ENCODE measurements around the gene MINDY2. TPM values are rescaled to one million over a fixed set of nuclear protein-coding genes. Genes with fewer than 3 reads are reported as not detected.

The MINDY2 gene
- total RNA-seq, 2 experiments from 2014 or later, result 12.0 to 16.9 TPM

- Mint-ChIP-seq H3K9me3 (ENCODE audit: low read depth) (no peaks in the 10 kb centered on the region), H3K36me3 (peaks cover 17% of the 10 kb centered on the region), H3K4me1 (peaks cover 49% of the 10 kb centered on the region), H3K27ac (no peak overlapping the region), H3K4me3 (no peak overlapping the region), H3K27me3 (no peaks in the 10 kb centered on the region)
- CTCF ChIA-PET, result interaction anchor here (0.7 to 2.4 kb wide), 4 partner anchors 27 to 515 kb away, joined by 3 to 7 read pairs (median 4); no protein-coding TSS in a partner anchor
- no peak for ATAC-seq
- DNase-seq, result no peak
Observed at GRCh38 chr15:58742819-58743502, 28.1 kb upstream of the MINDY2 start.

GRCh38 chr15:58746174-58746573, 24.9 kb upstream of the MINDY2 start:
- Mint-ChIP-seq H3K4me1 (peaks cover 46% of the 10 kb centered on the region), H3K9me3 (ENCODE audit: low read depth) (no peaks in the 10 kb centered on the region), H3K4me3 (no peak overlapping the region), H3K36me3 (peaks cover 22% of the 10 kb centered on the region), H3K27ac (no peak overlapping the region), H3K27me3 (no peaks in the 10 kb centered on the region)
- ATAC-seq, result no peak
- CTCF ChIA-PET, result no interaction called here
- DNase-seq, result no peak

- peaks cover 20% of the 10 kb centered on the region for H3K36me3 Mint-ChIP-seq
- no peaks in the 10 kb centered on the region for H3K27me3 Mint-ChIP-seq
- peaks cover 34% of the 10 kb centered on the region for H3K4me1 Mint-ChIP-seq
- no peaks in the 10 kb centered on the region for H3K9me3 Mint-ChIP-seq (ENCODE audit: low read depth)
- peak overlapping the region; percentile 94 for H3K27ac Mint-ChIP-seq
- H3K4me3 Mint-ChIP-seq, result peak overlapping the region; percentile 93
- peak; percentile 66 for DNase-seq
- no peak for ATAC-seq
- CTCF ChIA-PET, result interaction anchor here (0.7 to 1.0 kb wide), 3 partner anchors 22 to 477 kb away, joined by 3 to 6 read pairs (median 3); partner anchors contain the start of gene MINDY2
Observed at GRCh38 chr15:58748040-58748851, 22.9 kb upstream of the MINDY2 start.

GRCh38 chr15:58748852-58749531, 22.1 kb upstream of the MINDY2 start:
- CTCF ChIA-PET, result interaction anchor here (1.0 to 1.7 kb wide), 4 partner anchors 21 to 522 kb away, joined by 3 to 17 read pairs (median 6); partner anchors contain the start of gene MINDY2
- H3K27me3 Mint-ChIP-seq, result no peaks in the 10 kb centered on the region

GRCh38 chr15:58749532-58750337, 21.4 kb upstream of the MINDY2 start, which contains the start of gene ADAM10:
Gene ADAM10, minus strand, starts transcription at chr15:58749707. Its CDS starts 173 bp downstream, at chr15:58749534.
- Mint-ChIP-seq H3K9me3 (ENCODE audit: low read depth) (no peaks in the 10 kb centered on the region), H3K4me1 (peaks cover 31% of the 10 kb centered on the region), H3K36me3 (peaks cover 18% of the 10 kb centered on the region), H3K27me3 (no peaks in the 10 kb centered on the region), H3K27ac (peak within 1 kb of the TSS; percentile 94), H3K4me3 (peak within 1 kb of the TSS; percentile 93)
- DNase-seq (peak; percentile 99), ATAC-seq (peak; percentile 94)
- CTCF ChIA-PET, result interaction anchor here (1.0 to 1.7 kb wide), 6 partner anchors 21 to 523 kb away, joined by 3 to 17 read pairs (median 4); partner anchors contain the start of gene MINDY2

More at GRCh38 chr15:58748852-58749531, 22.1 kb upstream of the MINDY2 start:
- Mint-ChIP-seq H3K27ac (peak overlapping the region; percentile 94), H3K4me1 (peaks cover 32% of the 10 kb centered on the region), H3K36me3 (peaks cover 19% of the 10 kb centered on the region), H3K4me3 (peak overlapping the region; percentile 93), H3K9me3 (ENCODE audit: low read depth) (no peaks in the 10 kb centered on the region)
- peak; percentile 34 for ATAC-seq
- DNase-seq, result peak; percentile 66

DNA sequence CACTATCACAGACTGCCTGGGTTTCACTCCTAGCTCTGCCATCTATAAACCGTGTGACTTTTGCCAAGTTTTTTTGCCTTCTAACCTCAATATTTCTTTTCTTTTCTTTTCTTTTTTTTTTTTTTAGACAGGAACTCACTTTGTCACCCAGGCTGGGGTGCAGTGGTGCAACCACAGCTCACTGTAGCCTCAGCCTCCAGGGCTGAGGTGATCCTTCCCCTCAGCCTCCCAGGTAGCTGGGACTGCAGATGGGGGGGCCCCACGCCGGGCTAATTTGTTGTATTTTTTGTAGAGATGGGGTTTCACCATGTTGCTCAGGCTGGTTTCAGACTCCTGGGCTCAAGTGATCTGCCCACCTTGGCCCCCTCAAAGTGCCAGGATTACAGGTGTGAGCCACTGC, 18.4 kb upstream of the MINDY2 start:
- H3K4me1 Mint-ChIP-seq, result peaks cover 16% of the 10 kb centered on the region
- CTCF ChIA-PET, result interaction anchor here (1.5 to 2.5 kb wide), 3 partner anchors 18 to 525 kb away, joined by 3 to 10 read pairs (median 3); partner anchors contain the start of gene MINDY2
- H3K27me3 Mint-ChIP-seq, result no peaks in the 10 kb centered on the region
- no peak overlapping the region for H3K4me3 Mint-ChIP-seq
- peak overlapping the region; percentile 45 for H3K27ac Mint-ChIP-seq
- peak; percentile 65 for DNase-seq
- no peak for ATAC-seq
- no peaks in the 10 kb centered on the region for H3K9me3 Mint-ChIP-seq (ENCODE audit: low read depth)
- H3K36me3 Mint-ChIP-seq, result peaks cover 8% of the 10 kb centered on the region

DNA sequence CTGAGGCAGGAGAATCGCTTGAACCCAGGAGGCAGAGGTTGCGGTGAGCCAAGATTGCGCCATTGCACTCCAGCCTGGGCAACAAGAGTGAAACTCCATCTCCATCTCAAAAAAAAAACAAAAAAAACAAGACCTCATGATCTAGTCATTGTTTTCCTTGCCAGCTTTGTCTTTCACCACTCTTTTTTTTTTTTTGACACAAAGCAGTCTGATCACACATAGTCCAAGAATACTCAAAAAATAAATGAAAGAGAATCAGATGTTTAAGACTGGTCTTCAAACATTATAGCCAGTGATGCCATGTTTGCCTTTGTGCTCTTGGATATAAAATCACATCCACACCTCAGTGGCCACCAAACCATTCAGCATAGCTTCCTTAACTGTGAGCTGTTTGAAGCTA, 15.8 kb upstream of the MINDY2 start:
- H3K4me1 Mint-ChIP-seq, result peaks cover 12% of the 10 kb centered on the region
- H3K36me3 Mint-ChIP-seq, result no peaks in the 10 kb centered on the region
- H3K27ac Mint-ChIP-seq, result no peak overlapping the region
- DNase-seq (no peak), ATAC-seq (no peak)
- no peak overlapping the region for H3K4me3 Mint-ChIP-seq
- CTCF ChIA-PET, result interaction anchor here (1.3 kb wide), 1 partner anchor 527 kb away, joined by 3 read pairs; no protein-coding TSS in a partner anchor
- no peaks in the 10 kb centered on the region for H3K9me3 Mint-ChIP-seq (ENCODE audit: low read depth)
- H3K27me3 Mint-ChIP-seq, result no peaks in the 10 kb centered on the region

DNA sequence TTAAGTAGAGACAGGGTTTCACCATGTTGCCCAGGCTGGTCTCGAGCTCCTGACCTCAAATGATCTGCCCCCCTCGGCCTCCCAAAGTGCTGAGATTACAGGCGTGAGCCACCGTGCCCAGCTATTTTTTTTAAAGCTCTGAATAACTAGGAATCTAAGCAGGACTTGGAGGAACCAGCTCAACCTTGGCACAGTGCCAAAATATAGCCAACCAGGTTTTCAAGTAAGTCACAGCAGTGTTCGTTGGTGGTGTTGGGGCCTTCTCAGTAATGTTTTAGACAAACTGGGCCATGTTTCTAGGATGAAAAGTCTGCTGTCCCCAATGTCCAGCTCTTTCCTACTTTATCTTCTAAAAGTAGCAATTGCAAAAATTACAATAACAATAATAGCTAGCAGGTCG, 15.1 kb upstream of the MINDY2 start:
- H3K27me3 Mint-ChIP-seq, result no peaks in the 10 kb centered on the region
- CTCF ChIA-PET, result interaction anchor here (1.3 kb wide), 1 partner anchor 528 kb away, joined by 3 read pairs; no protein-coding TSS in a partner anchor
- no peak for DNase-seq
- H3K27ac Mint-ChIP-seq, result no peak overlapping the region
- no peak for ATAC-seq
- no peaks in the 10 kb centered on the region for H3K9me3 Mint-ChIP-seq (ENCODE audit: low read depth)
- H3K36me3 Mint-ChIP-seq, result no peaks in the 10 kb centered on the region
- H3K4me3 Mint-ChIP-seq, result no peak overlapping the region
- H3K4me1 Mint-ChIP-seq, result peaks cover 13% of the 10 kb centered on the region

- DNase-seq, result no peak
- ATAC-seq, result no peak
- H3K4me3 Mint-ChIP-seq, result no peak overlapping the region
- peaks cover 2% of the 10 kb centered on the region for H3K9me3 Mint-ChIP-seq (ENCODE audit: low read depth)
- H3K36me3 Mint-ChIP-seq, result peaks cover 2% of the 10 kb centered on the region
- H3K4me1 Mint-ChIP-seq, result peaks cover 21% of the 10 kb centered on the region
- no peak overlapping the region for H3K27ac Mint-ChIP-seq
- H3K27me3 Mint-ChIP-seq, result no peaks in the 10 kb centered on the region
- CTCF ChIA-PET, result interaction anchor here (1.3 kb wide), 1 partner anchor 530 kb away, joined by 7 read pairs; no protein-coding TSS in a partner anchor
Observed at GRCh38 chr15:58758141-58758540, 13.0 kb upstream of the MINDY2 start.

DNA sequence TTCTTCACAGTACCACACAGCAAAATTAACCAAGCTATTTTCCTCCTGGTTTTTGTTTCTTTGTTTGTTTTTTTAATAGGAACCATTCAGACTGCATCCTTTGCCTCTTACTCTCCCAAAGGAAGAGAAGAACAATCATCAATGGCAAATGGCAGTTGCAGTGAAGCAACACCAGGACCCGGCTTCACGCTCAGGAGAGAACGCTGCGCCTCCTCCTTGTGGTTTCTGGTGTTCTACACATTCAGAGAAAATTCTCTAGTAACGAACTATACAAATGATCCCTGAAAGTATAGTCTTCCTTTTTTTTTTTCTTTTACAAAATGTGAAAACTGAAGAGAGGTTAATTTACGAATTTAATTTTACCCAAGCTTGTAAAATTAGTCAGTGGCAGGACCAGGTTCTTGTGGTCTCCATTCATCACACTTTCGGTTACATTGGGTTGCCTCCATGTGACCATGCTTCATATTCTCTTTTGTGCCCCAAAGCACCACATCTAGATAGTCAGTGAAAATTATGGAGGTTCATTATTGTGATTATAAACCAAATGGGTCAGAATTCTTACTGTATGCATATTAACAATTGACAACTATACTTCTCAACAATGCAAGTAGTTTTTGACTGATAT, 10.6 kb upstream of the MINDY2 start:
- no peak for ATAC-seq
- H3K9me3 Mint-ChIP-seq (ENCODE audit: low read depth), result peaks cover 9% of the 10 kb centered on the region
- H3K4me1 Mint-ChIP-seq, result peaks cover 21% of the 10 kb centered on the region
- no peak overlapping the region for H3K4me3 Mint-ChIP-seq
- no peak overlapping the region for H3K27ac Mint-ChIP-seq
- H3K36me3 Mint-ChIP-seq, result peaks cover 6% of the 10 kb centered on the region
- no peak for DNase-seq
- CTCF ChIA-PET, result interaction anchor here (1.0 to 3.7 kb wide), 5 partner anchors 10 to 532 kb away, joined by 3 to 23 read pairs (median 3); partner anchors contain the start of gene MINDY2
- no peaks in the 10 kb centered on the region for H3K27me3 Mint-ChIP-seq

GRCh38 chr15:58761010-58761388, 10.1 kb upstream of the MINDY2 start:
- Mint-ChIP-seq H3K4me3 (no peak overlapping the region), H3K27ac (no peak overlapping the region)
- no peak for ATAC-seq

GRCh38 chr15:58762285-58762684, 8.8 kb upstream of the MINDY2 start:
- no peak overlapping the region for H3K4me3 Mint-ChIP-seq
- peaks cover 21% of the 10 kb centered on the region for H3K4me1 Mint-ChIP-seq
- H3K36me3 Mint-ChIP-seq, result peaks cover 6% of the 10 kb centered on the region
- ATAC-seq (no peak), DNase-seq (no peak)
- CTCF ChIA-PET, result interaction anchor here (3.7 kb wide), 1 partner anchor 493 kb away, joined by 12 read pairs; no protein-coding TSS in a partner anchor
- no peaks in the 10 kb centered on the region for H3K27me3 Mint-ChIP-seq
- H3K9me3 Mint-ChIP-seq (ENCODE audit: low read depth), result peaks cover 9% of the 10 kb centered on the region
- H3K27ac Mint-ChIP-seq, result no peak overlapping the region

More at GRCh38 chr15:58761010-58761388, 10.1 kb upstream of the MINDY2 start:
- peak; percentile 50 for DNase-seq
- Mint-ChIP-seq H3K36me3 (peaks cover 6% of the 10 kb centered on the region), H3K4me1 (peaks cover 21% of the 10 kb centered on the region), H3K27me3 (no peaks in the 10 kb centered on the region), H3K9me3 (ENCODE audit: low read depth) (peaks cover 9% of the 10 kb centered on the region)
- CTCF ChIA-PET, result interaction anchor here (0.6 to 3.7 kb wide), 5 partner anchors 10 to 491 kb away, joined by 3 to 23 read pairs (median 3); partner anchors contain the start of gene MINDY2

Measured in activated CD8-positive, alpha-beta memory T cell treated with anti-CD3 and anti-CD28 coated beads, Interleukin-2, amount 10 ng/mL, durations not matched to agents 7 days and 5 days (primary cell).